ENCODE measurements around the gene CA6.
"Not testable (repeated sequence)": the region's sequence is repeated elsewhere in the genome, so short reads cannot be mapped to it uniquely, and the experiment has no call there.

GRCh38 chr1:8898418-8898817, 47.2 kb upstream of the CA6 start:
- TF ChIP-seq, protein P1, sequence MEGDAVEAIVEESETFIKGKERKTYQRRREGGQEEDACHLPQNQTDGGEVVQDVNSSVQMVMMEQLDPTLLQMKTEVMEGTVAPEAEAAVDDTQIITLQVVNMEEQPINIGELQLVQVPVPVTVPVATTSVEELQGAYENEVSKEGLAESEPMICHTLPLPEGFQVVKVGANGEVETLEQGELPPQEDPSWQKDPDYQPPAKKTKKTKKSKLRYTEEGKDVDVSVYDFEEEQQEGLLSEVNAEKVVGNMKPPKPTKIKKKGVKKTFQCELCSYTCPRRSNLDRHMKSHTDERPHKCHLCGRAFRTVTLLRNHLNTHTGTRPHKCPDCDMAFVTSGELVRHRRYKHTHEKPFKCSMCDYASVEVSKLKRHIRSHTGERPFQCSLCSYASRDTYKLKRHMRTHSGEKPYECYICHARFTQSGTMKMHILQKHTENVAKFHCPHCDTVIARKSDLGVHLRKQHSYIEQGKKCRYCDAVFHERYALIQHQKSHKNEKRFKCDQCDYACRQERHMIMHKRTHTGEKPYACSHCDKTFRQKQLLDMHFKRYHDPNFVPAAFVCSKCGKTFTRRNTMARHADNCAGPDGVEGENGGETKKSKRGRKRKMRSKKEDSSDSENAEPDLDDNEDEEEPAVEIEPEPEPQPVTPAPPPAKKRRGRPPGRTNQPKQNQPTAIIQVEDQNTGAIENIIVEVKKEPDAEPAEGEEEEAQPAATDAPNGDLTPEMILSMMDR (IDR thresholded peaks at IDR 0.05; ENCODE audit: low read length) = not testable (repeated sequence)
- TF ChIP-seq EZH2 (optimal IDR thresholded peaks at IDR 0.05; ENCODE audit: low read depth, low read length) = not testable (repeated sequence)

Measured in MM.1S (cell line).